HG02840 (cell line): ENCODE measurements around the gene MVB12B.

ENCODE experiments used
- ATAC-seq: cut with Tn5 transposase; IDR thresholded peaks from one replicate; pipeline ENCODE4 v1.9.1; 2021; ENCODE audit warnings: mild to moderate bottlenecking, moderate library complexity, moderate number of reproducible peaks; ENCODE audit not compliant: unreplicated experiment, low FRiP score

MVB12B gene

GRCh38 chr9:126354887-126355770 is 28.5 kb downstream of the MVB12B start:
- ATAC-seq, result no peak

- ATAC-seq, result no peak
These were observed 30.4 kb downstream of the MVB12B start for GRCh38 chr9:126357074-126357473.

- no peak for ATAC-seq
These were observed 33.4 kb downstream of the MVB12B start for GRCh38 chr9:126360073-126360472.

GRCh38 chr9:126361810-126362238 is 35.2 kb downstream of the MVB12B start:
- no peak for ATAC-seq

GRCh38 chr9:126363250-126363649 is 36.6 kb downstream of the MVB12B start:
- no peak for ATAC-seq

GRCh38 chr9:126363847-126364671 is 37.4 kb downstream of the MVB12B start:
- no peak for ATAC-seq

- no peak for ATAC-seq
These were observed 39.2 kb downstream of the MVB12B start for GRCh38 chr9:126365780-126366179.

GRCh38 chr9:126366366-126367011 is 39.9 kb downstream of the MVB12B start:
- ATAC-seq, result no peak

GRCh38 chr9:126367139-126367538 is 40.5 kb downstream of the MVB12B start:
- ATAC-seq, result no peak

- ATAC-seq, result no peak
These were observed 41.0 kb downstream of the MVB12B start for GRCh38 chr9:126367616-126368015.

- ATAC-seq, result no peak
These were observed 41.4 kb downstream of the MVB12B start for GRCh38 chr9:126368020-126368419.

- no peak for ATAC-seq
These were observed 44.6 kb downstream of the MVB12B start for GRCh38 chr9:126371007-126371870.

GRCh38 chr9:126372716-126373115 is 46.1 kb downstream of the MVB12B start:
- ATAC-seq, result no peak

- ATAC-seq, result no peak
These were observed 46.6 kb downstream of the MVB12B start for GRCh38 chr9:126373241-126373640.

- ATAC-seq, result no peak
These were observed 47.7 kb downstream of the MVB12B start for GRCh38 chr9:126374366-126374781.

- ATAC-seq, result no peak
These were observed 48.8 kb downstream of the MVB12B start for GRCh38 chr9:126375386-126375785.

GRCh38 chr9:126376311-126377175 is 49.9 kb downstream of the MVB12B start:
- no peak for ATAC-seq

- no peak for ATAC-seq
These were observed 50.5 kb downstream of the MVB12B start for GRCh38 chr9:126377176-126377509.

- no peak for ATAC-seq
These were observed 50.9 kb downstream of the MVB12B start for GRCh38 chr9:126377536-126377935.
